CD4-positive, alpha-beta memory T cell (primary cell): ENCODE measurements around the gene EME1. TPM values are rescaled to one million over a fixed set of nuclear protein-coding genes. Genes with fewer than 3 reads are reported as not detected.

Experiments
- CTCF ChIA-PET: fragments of 350-600 bp; sonication (Branson Sonifier 250); formaldehyde crosslinking; loops from one replicate; lab custom pipeline; 2021; ENCODE audit warnings: inconsistent platforms; ENCODE audit not compliant: partially characterized antibody; lab: Charles Lee
- POLR2A ChIA-PET: fragments of 350-600 bp; sonication (Branson Sonifier 250); formaldehyde crosslinking; loops from one replicate; lab custom pipeline; 2021; ENCODE audit not compliant: partially characterized antibody; lab: Charles Lee
- DNase-seq, 5 donors: peaks; one replicate each; pipeline versions ENCODE4 v3.0.0 to v3.0.0-alpha.2; 2020 to 2022; ENCODE audit warnings: mixed read lengths in 1 of 5
- H3K27ac ChIP-seq: one replicate; pipeline ENCODE4 v1.7.0; 2013; ENCODE audit warnings: low read depth, low read length
- H3K27me3 ChIP-seq: 2 replicates; pipeline ENCODE4 v1.7.0; 2013; ENCODE audit warnings: mild to moderate bottlenecking, low read length, moderate library complexity; ENCODE audit not compliant: insufficient read depth
- H3K36me3 ChIP-seq: 2 replicates; pipeline ENCODE4 v1.7.0; 2013; ENCODE audit warnings: mild to moderate bottlenecking, low read length, moderate library complexity; ENCODE audit not compliant: insufficient read depth
- H3K4me1 ChIP-seq: 2 replicates; pipeline ENCODE4 v1.7.0; 2013; ENCODE audit warnings: mild to moderate bottlenecking, low read length, moderate library complexity; ENCODE audit not compliant: insufficient read depth
- H3K4me3 ChIP-seq, 2 donors: one replicate each; pipeline ENCODE4 v1.7.0; 2013; ENCODE audit warnings: low read length in 2 of 2, mild to moderate bottlenecking in 1 of 2
- H3K9me3 ChIP-seq, 2 donors: one replicate each; pipeline ENCODE4 v1.7.0; 2013; ENCODE audit warnings: low read length in 2 of 2, control low read depth in 1 of 2; ENCODE audit not compliant: control insufficient read depth in 1 of 2
- H3K27ac Mint-ChIP-seq, 7 donors: one replicate each; pipeline ENCODE4 v1.8.0; 2020 to 2021; ENCODE audit warnings: mixed read lengths in 7 of 7, mild to moderate bottlenecking in 6 of 7, inconsistent platforms in 3 of 7, moderate library complexity in 3 of 7
- H3K27me3 Mint-ChIP-seq, 2 donors: one replicate each; pipeline ENCODE4 v1.8.0; 2020 to 2021; ENCODE audit warnings: mixed read lengths in 2 of 2
- H3K36me3 Mint-ChIP-seq, 2 donors: one replicate each; pipeline ENCODE4 v1.8.0; 2020 to 2021; ENCODE audit warnings: mixed read lengths in 2 of 2, inconsistent platforms in 1 of 2, mild to moderate bottlenecking in 1 of 2
- H3K4me1 Mint-ChIP-seq, 4 donors: one replicate each; pipeline ENCODE4 v1.8.0; 2020 to 2021; ENCODE audit warnings: mixed read lengths in 4 of 4, mild to moderate bottlenecking in 1 of 4
- H3K4me3 Mint-ChIP-seq, 8 donors: one replicate each; pipeline ENCODE4 v1.8.0; 2020 to 2021; ENCODE audit warnings: mixed read lengths in 8 of 8, mild to moderate bottlenecking in 7 of 8, moderate library complexity in 6 of 8, inconsistent platforms in 3 of 8
- H3K9me3 Mint-ChIP-seq, 8 donors: one replicate each; pipeline ENCODE4 v1.8.0; 2020 to 2021; ENCODE audit warnings: mixed read lengths in 8 of 8, mild to moderate bottlenecking in 5 of 8, inconsistent platforms in 3 of 8, moderate library complexity in 1 of 8
- intact Hi-C: fragments of 100-400 bp; cut with micrococcal nuclease; formaldehyde crosslinking; loops from one replicate; pipeline ENCODE4 v1.15.1; 2023
- polyA plus RNA-seq, 2 donors: library from polyadenylated mRNA; unstranded; fragments of 300-500 nt; fragmentation: Illumina TruSeq; gene quantifications; one replicate each; pipeline ENCODE4 v1.2.3, GENCODE V29; 2021
- total RNA-seq, 2 experiments: library from RNA; stranded (reverse); gene quantifications; one replicate each; pipeline ENCODE4 v1.2.3, GENCODE V29; 2021

EME1 gene
- total and polyA plus RNA-seq, 4 experiments from 2014 or later = 0.13 to 0.89 (median 0.41) TPM; not detected in 1

DNA sequence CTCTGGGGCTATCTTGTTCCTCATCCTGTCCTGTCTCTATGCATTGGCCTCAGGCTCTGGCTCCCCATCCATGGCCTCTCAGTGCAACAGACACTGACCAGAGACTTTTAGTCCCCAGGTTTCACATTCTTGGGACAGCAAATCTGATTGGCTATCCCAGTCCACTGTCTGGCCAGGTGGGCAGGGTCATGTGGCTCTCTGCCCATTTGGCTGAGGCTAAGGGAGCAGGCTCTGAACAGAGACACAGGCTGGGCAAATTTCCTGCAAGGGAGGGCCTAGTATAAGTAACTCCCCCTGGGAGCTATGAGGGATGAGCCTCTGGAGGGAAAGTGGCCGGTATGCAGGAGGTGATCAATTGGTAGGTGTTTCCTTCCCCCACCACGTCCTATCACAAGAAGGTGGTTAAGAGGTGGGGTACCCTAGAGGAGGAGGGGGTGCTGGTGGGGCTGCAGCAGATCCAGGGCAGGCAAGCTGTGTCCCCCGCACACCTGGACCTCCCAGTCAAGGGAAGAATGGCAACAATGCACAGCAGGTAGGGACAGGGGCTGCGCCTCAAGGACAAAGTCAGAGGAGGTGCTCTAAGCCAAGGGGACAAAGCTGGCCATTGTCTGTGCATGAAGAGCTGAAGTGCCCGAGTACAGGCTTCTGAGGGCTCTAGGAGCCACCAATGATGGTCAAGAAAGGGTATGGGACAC is 13.9 kb upstream of the EME1 start:
- Mint-ChIP-seq H3K4me1 (peaks cover 8 to 10% (median 9%) of the 10 kb centered on the region in 4 donors), H3K4me3 (no peak overlapping the region), H3K27me3 (no peaks in the 10 kb centered on the region), H3K9me3 (no peaks in the 10 kb centered on the region), H3K36me3 (peaks cover 6 to 36% of the 10 kb centered on the region in 2 donors), H3K27ac (peak overlapping the region in 1 of 7 donors; percentile 4)
- no peaks in the 10 kb centered on the region for H3K9me3 ChIP-seq
- no peaks in the 10 kb centered on the region for H3K27me3 ChIP-seq
- ChIA-PET CTCF (interaction anchor here (1.1 to 3.4 kb wide), 3 partner anchors 9 to 38 kb away, joined by 3 to 20 read pairs (median 3); partner anchors contain the start of gene LRRC59), POLR2A (interaction anchor here (1.2 to 2.2 kb wide), 2 partner anchors 9 to 13 kb away, joined by 6 to 10 read pairs; no protein-coding TSS in a partner anchor)
- no peak overlapping the region for H3K4me3 ChIP-seq
- H3K36me3 ChIP-seq = peaks cover 33% of the 10 kb centered on the region
- H3K27ac ChIP-seq = no peak overlapping the region
- no peak for DNase-seq
- intact Hi-C loops = no loop called here
- peaks cover 7% of the 10 kb centered on the region for H3K4me1 ChIP-seq

DNA sequence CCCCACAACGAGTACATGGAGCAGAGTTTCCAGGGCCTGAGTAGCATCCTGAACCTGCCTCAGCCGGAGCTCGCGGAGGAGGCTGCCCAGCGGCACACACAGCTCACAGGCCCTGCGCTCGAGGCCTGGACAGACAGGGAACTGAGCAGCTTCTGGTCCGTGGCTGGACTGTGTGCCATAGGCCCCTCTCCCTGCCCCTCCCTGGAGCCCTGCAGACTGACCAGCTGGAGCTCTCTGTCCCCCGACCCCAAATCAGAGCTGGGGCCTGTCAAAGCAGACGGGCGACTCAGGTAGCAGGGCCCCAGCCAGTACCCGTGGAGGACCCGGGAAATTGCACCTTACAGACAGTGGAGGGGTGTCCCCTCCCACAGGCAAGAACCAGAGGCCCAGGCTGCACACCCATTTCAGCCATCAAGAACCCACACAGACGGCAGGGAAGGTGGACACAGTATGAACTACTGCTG is 13.0 kb upstream of the EME1 start:
- H3K27ac ChIP-seq = no peak overlapping the region
- no peaks in the 10 kb centered on the region for H3K9me3 Mint-ChIP-seq
- DNase-seq = no peak
- H3K4me1 Mint-ChIP-seq = peaks cover 8 to 10% (median 9%) of the 10 kb centered on the region in 4 donors
- H3K36me3 ChIP-seq = peaks cover 31% of the 10 kb centered on the region
- no peaks in the 10 kb centered on the region for H3K27me3 Mint-ChIP-seq
- intact Hi-C loops = no loop called here
- H3K4me3 ChIP-seq = no peak overlapping the region
- CTCF ChIA-PET = interaction anchor here (1.1 to 3.4 kb wide), 5 partner anchors 8 to 37 kb away, joined by 3 to 35 read pairs (median 3); partner anchors contain the start of genes LRRC59 and XYLT2
- H3K36me3 Mint-ChIP-seq = peaks cover 6 to 27% of the 10 kb centered on the region in 2 donors
- no peaks in the 10 kb centered on the region for H3K27me3 ChIP-seq
- H3K4me3 Mint-ChIP-seq = no peak overlapping the region
- peaks cover 7% of the 10 kb centered on the region for H3K4me1 ChIP-seq
- H3K9me3 ChIP-seq = no peaks in the 10 kb centered on the region
- POLR2A ChIA-PET = interaction anchor here (0.7 to 2.2 kb wide), 3 partner anchors 8 to 13 kb away, joined by 3 to 10 read pairs (median 6); no protein-coding TSS in a partner anchor
- no peak overlapping the region for H3K27ac Mint-ChIP-seq

DNA sequence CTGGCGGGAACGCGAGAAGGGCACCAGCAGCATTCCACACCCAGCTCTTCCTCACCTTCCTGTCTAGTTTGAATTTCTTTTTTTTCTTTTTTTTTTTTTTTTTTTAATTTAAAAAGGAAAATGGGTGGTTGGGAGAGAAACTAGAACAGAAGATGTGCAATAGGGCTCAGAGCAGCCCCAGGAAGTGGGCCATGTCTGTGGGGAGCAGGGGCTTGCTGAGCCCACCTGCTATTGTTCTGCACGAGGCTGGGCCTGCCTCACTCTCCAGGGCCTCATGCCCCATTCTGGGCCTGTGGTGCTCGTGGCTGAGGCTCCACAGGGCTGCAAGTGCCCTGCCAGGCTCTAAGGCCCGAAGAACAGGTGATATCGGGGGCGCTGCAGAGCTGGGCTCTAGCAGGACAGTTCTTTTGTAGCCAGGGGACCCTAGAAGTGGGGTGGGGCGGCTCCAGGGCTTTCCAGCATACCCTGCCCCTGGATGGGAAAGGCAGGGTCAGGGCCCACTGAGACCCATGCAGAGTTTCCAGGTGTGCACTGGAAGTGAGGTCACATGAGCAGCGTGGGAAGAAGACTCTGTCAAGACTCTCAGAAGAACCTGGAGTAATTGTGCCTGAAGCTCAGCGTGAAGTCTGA is 12.4 kb upstream of the EME1 start:
- DNase-seq = no peak
- POLR2A ChIA-PET = interaction anchor here (0.7 to 2.7 kb wide), 5 partner anchors 11 to 37 kb away, joined by 3 to 25 read pairs (median 16); partner anchors contain the start of genes LRRC59 and XYLT2
- intact Hi-C loops = no loop called here
- peaks cover 6 to 30% of the 10 kb centered on the region in 2 donors for H3K36me3 Mint-ChIP-seq
- H3K9me3 ChIP-seq = no peaks in the 10 kb centered on the region
- H3K4me3 ChIP-seq = no peak overlapping the region
- no peaks in the 10 kb centered on the region for H3K27me3 Mint-ChIP-seq
- CTCF ChIA-PET = interaction anchor here (1.0 to 3.4 kb wide), 12 partner anchors 8 to 119 kb away, joined by 3 to 77 read pairs (median 11); partner anchors contain the start of genes EME1, LRRC59, MRPL27 and RSAD1
- H3K4me3 Mint-ChIP-seq = no peak overlapping the region
- peaks cover 8 to 10% (median 9%) of the 10 kb centered on the region in 4 donors for H3K4me1 Mint-ChIP-seq
- H3K27ac Mint-ChIP-seq = peak overlapping the region in 2 of 7 donors; percentile 57 to 59
- H3K9me3 Mint-ChIP-seq = no peaks in the 10 kb centered on the region
- H3K4me1 ChIP-seq = peaks cover 7% of the 10 kb centered on the region
- peaks cover 26% of the 10 kb centered on the region for H3K36me3 ChIP-seq
- no peak overlapping the region for H3K27ac ChIP-seq
- H3K27me3 ChIP-seq = no peaks in the 10 kb centered on the region

DNA sequence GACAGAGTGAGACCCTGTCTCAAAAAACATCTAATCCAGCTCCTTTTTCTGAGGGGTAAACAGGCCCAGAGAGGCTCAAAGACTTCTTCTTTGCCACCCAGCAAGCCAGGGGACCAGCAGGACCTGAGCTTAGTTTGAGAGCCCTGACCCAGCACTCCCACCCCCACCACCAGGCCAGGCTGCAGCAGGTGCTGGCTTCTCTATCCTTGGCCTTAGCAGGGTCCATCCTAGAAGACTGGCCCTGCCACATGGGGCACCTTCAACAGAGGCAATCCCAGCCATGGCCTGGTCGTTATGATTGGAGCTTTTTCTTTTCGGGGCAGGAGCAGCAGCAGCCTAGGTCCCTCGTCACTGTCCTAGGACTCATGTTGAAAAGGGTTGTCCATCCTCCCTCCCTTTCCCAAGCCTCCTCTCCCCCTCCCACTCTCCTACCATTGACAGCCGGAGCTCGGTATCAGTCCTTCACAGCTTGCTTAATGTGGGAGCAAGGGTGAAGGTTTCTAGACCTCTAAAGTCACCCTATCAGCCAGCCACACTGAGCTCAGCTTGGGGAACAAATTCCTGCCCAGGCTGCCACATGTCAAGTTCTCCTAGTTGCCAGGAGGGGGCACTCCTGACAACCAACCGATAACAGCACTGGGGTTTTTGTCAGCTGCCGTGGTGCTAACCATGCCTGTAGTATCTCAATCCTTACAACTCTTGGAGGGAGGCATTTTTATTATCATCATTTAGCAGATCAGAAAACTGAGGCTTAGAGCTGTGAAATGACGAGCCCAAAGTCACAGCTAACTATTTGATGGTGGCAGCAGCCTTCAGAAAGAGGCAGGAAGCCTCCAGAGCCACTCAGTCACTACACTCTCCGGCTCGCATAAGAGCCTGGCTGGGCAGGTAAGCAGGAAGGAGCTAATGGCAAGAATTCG is 11.2 kb upstream of the EME1 start:
- DNase-seq = peak; percentile 55 to 69 (median 62)
- H3K36me3 Mint-ChIP-seq = peaks cover 6 to 31% of the 10 kb centered on the region in 2 donors
- peak overlapping the region; percentile 73 to 91 (median 87) for H3K27ac Mint-ChIP-seq
- POLR2A ChIA-PET = interaction anchor here (0.6 to 2.7 kb wide), 8 partner anchors 9 to 118 kb away, joined by 3 to 25 read pairs (median 8); partner anchors contain the start of genes EME1, LRRC59, MRPL27 and XYLT2
- intact Hi-C loops = loop anchor here (1.0 to 2.0 kb wide), 4 partner anchors 11 to 139 kb away; partner anchors contain the start of genes EME1, LRRC59, MRPL27 and RSAD1
- no peaks in the 10 kb centered on the region for H3K27me3 ChIP-seq
- H3K4me3 ChIP-seq = no peak overlapping the region
- H3K9me3 Mint-ChIP-seq = no peaks in the 10 kb centered on the region
- H3K27ac ChIP-seq = peak overlapping the region; percentile 9
- H3K4me1 ChIP-seq = peaks cover 7% of the 10 kb centered on the region
- peaks cover 26% of the 10 kb centered on the region for H3K36me3 ChIP-seq
- no peaks in the 10 kb centered on the region for H3K27me3 Mint-ChIP-seq
- H3K4me3 Mint-ChIP-seq = peak overlapping the region in 7 of 8 donors; percentile 2 to 77 (median 57)
- CTCF ChIA-PET = interaction anchor here (0.7 to 3.1 kb wide), 33 partner anchors 10 to 223 kb away, joined by 3 to 77 read pairs (median 4); partner anchors contain the start of genes EME1, LRRC59, MRPL27 and RSAD1
- H3K9me3 ChIP-seq = no peaks in the 10 kb centered on the region
- peaks cover 8 to 10% (median 9%) of the 10 kb centered on the region in 4 donors for H3K4me1 Mint-ChIP-seq

DNA sequence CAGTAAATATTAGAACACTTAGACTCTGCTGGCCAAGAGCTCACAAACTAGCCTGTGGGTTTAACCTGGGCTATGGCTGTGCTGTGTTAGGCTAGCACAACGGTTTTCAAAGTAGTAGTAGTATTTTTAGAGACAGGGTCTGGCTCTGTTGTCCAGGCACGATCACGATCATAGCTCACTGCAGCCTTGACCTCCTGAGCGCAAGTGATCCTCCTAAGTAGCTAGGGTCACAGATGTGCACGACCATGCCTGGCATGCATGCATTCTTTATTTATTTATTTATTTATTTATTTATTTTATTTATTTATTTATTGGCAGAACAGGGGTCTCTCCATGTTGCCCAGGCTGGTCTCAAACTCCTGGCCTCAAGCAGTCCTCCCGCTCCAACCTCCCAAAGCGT is 10.4 kb upstream of the EME1 start:
- H3K36me3 ChIP-seq = peaks cover 32% of the 10 kb centered on the region
- H3K27me3 Mint-ChIP-seq = no peaks in the 10 kb centered on the region
- H3K4me3 Mint-ChIP-seq = no peak overlapping the region
- no peak for DNase-seq
- no peaks in the 10 kb centered on the region for H3K9me3 Mint-ChIP-seq
- ChIA-PET CTCF (interaction anchor here (0.7 to 3.1 kb wide), 29 partner anchors 10 to 224 kb away, joined by 3 to 77 read pairs (median 6); partner anchors contain the start of genes EME1, LRRC59, MRPL27 and RSAD1), POLR2A (interaction anchor here (0.9 to 2.7 kb wide), 7 partner anchors 8 to 117 kb away, joined by 3 to 25 read pairs (median 10); partner anchors contain the start of genes EME1, LRRC59, MRPL27 and XYLT2)
- no peaks in the 10 kb centered on the region for H3K9me3 ChIP-seq
- H3K4me1 Mint-ChIP-seq = peaks cover 8 to 10% (median 9%) of the 10 kb centered on the region in 4 donors
- peak overlapping the region in 4 of 7 donors; percentile 68 to 91 (median 76) for H3K27ac Mint-ChIP-seq
- H3K36me3 Mint-ChIP-seq = peaks cover 9 to 35% of the 10 kb centered on the region in 2 donors
- no peaks in the 10 kb centered on the region for H3K27me3 ChIP-seq
- intact Hi-C loops = loop anchor here (1.0 to 2.0 kb wide), 4 partner anchors 11 to 139 kb away; partner anchors contain the start of genes EME1, LRRC59, MRPL27 and RSAD1
- peaks cover 7% of the 10 kb centered on the region for H3K4me1 ChIP-seq
- H3K27ac ChIP-seq = no peak overlapping the region
- no peak overlapping the region for H3K4me3 ChIP-seq
